Fibroblast of peridontal ligament (primary cell): Measurements from ENCODE around the gene MOB3A.

ENCODE experiments used
- DNase-seq: peaks from one replicate; pipeline ENCODE4 v3.0.0-alpha.2; 2010; ENCODE audit errors: extremely low read depth

Gene MOB3A

GRCh38 chr19:2046046-2046907 is 49.8 kb downstream of the MOB3A start:
- no peak for DNase-seq

- DNase-seq: no peak
Observed at GRCh38 chr19:2045501-2046045, 50.6 kb downstream of the MOB3A start.

GRCh38 chr19:2044709-2045500 is 51.2 kb downstream of the MOB3A start:
- DNase-seq: no peak

- DNase-seq: no peak
Observed at GRCh38 chr19:2043961-2044708, 52.0 kb downstream of the MOB3A start.

- no peak for DNase-seq
Observed at GRCh38 chr19:2043251-2043641, 52.9 kb downstream of the MOB3A start.

- no peak for DNase-seq
Observed at GRCh38 chr19:2042485-2043250, 53.5 kb downstream of the MOB3A start.

GRCh38 chr19:2041683-2042484 is 54.2 kb downstream of the MOB3A start:
- peak; percentile 67 for DNase-seq

- no peak for DNase-seq
Observed at GRCh38 chr19:2041433-2041682, 54.8 kb downstream of the MOB3A start.

GRCh38 chr19:2040647-2041432 is 55.3 kb downstream of the MOB3A start:
- no peak for DNase-seq

- no peak for DNase-seq
Observed at GRCh38 chr19:2039959-2040646, 56.0 kb downstream of the MOB3A start.

- DNase-seq: no peak
Observed at GRCh38 chr19:2039089-2039958, 56.8 kb downstream of the MOB3A start.

- DNase-seq: no peak
Observed at GRCh38 chr19:2038284-2039088, 57.6 kb downstream of the MOB3A start.

- no peak for DNase-seq
Observed at GRCh38 chr19:2037651-2038255, 58.4 kb downstream of the MOB3A start.

GRCh38 chr19:2036424-2036823 is 59.7 kb downstream of the MOB3A start:
- DNase-seq: no peak

GRCh38 chr19:2035590-2035991 is 60.5 kb downstream of the MOB3A start:
- no peak for DNase-seq

- DNase-seq: no peak
Observed at GRCh38 chr19:2034729-2035589, 61.2 kb downstream of the MOB3A start.
